SU-DHL-6 (cell line): Measurements from ENCODE around the gene LRRC71.

Experiments
- EZH2phosphoT487 ChIP-seq: fragments of 200-600 bp; sonication (generic), shearing (Covaris generic); conservative IDR thresholded peaks from 2 replicates; pipeline ENCODE4 v1.6.1; 2018; ENCODE audit warnings: mild to moderate bottlenecking, antibody characterized with exemption, low read length, moderate library complexity, mixed read lengths
- TF ChIP-seq, protein P1 (sequence below): fragments of 200-600 bp; sonication (generic); IDR thresholded peaks from one replicate; pipeline ENCODE4 v1.5.1; 2017; ENCODE audit warnings: antibody characterized with exemption, mild to moderate bottlenecking, low read length, moderate library complexity; ENCODE audit not compliant: insufficient read depth, poor library complexity, severe bottlenecking

DNA sequence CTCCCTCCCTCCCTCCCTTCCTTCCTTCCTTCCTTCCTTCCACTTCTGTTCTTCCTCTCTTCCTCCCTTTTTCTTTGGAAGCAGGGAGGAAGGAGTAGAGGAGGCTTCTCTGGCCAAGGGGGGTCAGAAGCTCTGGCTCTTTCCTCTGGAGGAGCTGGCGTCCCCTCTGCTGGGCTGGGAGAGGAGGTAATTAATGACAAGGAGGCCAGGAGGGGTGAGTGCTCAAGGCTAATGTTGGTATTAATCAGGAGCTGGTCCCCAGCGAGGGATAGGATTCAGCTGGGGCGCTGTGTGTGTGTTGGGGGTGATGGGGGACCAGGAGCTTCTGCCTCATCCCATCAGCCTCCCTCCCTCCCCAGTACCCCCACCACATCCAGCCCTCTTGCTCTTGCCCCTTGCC, 33.1 kb upstream of the LRRC71 start:
- TF ChIP-seq, protein P1, sequence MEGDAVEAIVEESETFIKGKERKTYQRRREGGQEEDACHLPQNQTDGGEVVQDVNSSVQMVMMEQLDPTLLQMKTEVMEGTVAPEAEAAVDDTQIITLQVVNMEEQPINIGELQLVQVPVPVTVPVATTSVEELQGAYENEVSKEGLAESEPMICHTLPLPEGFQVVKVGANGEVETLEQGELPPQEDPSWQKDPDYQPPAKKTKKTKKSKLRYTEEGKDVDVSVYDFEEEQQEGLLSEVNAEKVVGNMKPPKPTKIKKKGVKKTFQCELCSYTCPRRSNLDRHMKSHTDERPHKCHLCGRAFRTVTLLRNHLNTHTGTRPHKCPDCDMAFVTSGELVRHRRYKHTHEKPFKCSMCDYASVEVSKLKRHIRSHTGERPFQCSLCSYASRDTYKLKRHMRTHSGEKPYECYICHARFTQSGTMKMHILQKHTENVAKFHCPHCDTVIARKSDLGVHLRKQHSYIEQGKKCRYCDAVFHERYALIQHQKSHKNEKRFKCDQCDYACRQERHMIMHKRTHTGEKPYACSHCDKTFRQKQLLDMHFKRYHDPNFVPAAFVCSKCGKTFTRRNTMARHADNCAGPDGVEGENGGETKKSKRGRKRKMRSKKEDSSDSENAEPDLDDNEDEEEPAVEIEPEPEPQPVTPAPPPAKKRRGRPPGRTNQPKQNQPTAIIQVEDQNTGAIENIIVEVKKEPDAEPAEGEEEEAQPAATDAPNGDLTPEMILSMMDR, result no peak
- no peak for TF ChIP-seq EZH2phosphoT487
